RWPE2 (cell line): ENCODE data around the gene NPC2.

ENCODE experiments used
- ATAC-seq: fragments of 200-7000 bp; cut with Tn5 transposase; 3 replicates; pipeline ENCODE4 v1.9.1; 2021; ENCODE audit warnings: low read depth
- DNase-seq: peaks from one replicate; pipeline ENCODE4 v3.0.0-alpha.2; 2020; ENCODE audit warnings: low spot score
- H3K27ac ChIP-seq: fragments of 450-650 bp; 2 replicates; pipeline ENCODE4 v1.5.1; 2017; ENCODE audit warnings: mild to moderate bottlenecking; ENCODE audit not compliant: poor library complexity, severe bottlenecking
- H3K27me3 ChIP-seq: fragments of 250-450 bp; sonication (Bioruptor Pico); 2 replicates; pipeline ENCODE4 v1.5.1; 2021; ENCODE audit warnings: mild to moderate bottlenecking, moderate library complexity; ENCODE audit not compliant: insufficient read depth, poor library complexity, severe bottlenecking
- H3K36me3 ChIP-seq: fragments of 250-450 bp; sonication (Bioruptor Pico); 2 replicates; pipeline ENCODE4 v1.5.1; 2020; ENCODE audit warnings: low read depth, mild to moderate bottlenecking, moderate library complexity
- H3K4me1 ChIP-seq: fragments of 250-450 bp; sonication (Bioruptor Pico); 2 replicates; pipeline ENCODE4 v1.5.1; 2021; ENCODE audit warnings: mild to moderate bottlenecking, moderate library complexity; ENCODE audit not compliant: insufficient read depth, poor library complexity, severe bottlenecking
- H3K4me3 ChIP-seq: fragments of 250-450 bp; sonication (Bioruptor Pico); 2 replicates; pipeline ENCODE4 v1.5.1; 2021; ENCODE audit warnings: mild to moderate bottlenecking, moderate library complexity; ENCODE audit not compliant: severe bottlenecking
- H3K9me3 ChIP-seq: fragments of 250-450 bp; sonication (Bioruptor Pico); 2 replicates; pipeline ENCODE4 v1.5.1; 2021; ENCODE audit warnings: mild to moderate bottlenecking, moderate library complexity; ENCODE audit not compliant: severe bottlenecking
- TF ChIP-seq, protein P1 (sequence below): fragments of 450-650 bp; IDR thresholded peaks from one replicate; pipeline ENCODE4 v1.5.1; 2017; ENCODE audit warnings: mild to moderate bottlenecking, moderate library complexity; ENCODE audit not compliant: poor library complexity, severe bottlenecking

Gene NPC2

DNA sequence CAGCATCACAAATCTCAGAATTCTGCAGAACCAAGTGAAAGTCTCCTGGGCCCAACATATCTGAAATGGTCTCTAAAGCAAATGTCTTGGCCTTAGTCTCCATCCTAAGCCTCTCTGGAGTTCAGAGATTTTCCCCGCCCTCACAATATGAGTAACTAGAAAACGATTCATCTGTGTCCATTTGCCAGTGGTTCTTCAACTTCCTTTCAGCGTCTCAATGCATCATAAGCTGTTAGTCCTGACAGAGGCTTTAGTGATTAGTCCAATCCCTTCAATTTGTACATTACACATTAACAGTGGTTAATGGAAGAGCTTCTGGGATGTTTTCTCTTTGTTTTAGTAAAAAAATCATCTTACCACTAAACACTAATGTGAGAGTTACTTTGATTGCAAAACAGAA lies 17.4 kb downstream of the NPC2 start:
- DNase-seq: no peak
- Histone ChIP-seq H3K4me3 (no peak overlapping the region), H3K27ac (no peak overlapping the region), H3K4me1 (peaks cover 2% of the 10 kb centered on the region), H3K9me3 (no peaks in the 10 kb centered on the region), H3K36me3 (peaks cover 46% of the 10 kb centered on the region), H3K27me3 (no peaks in the 10 kb centered on the region)
- ATAC-seq: peak; percentile 64
- TF ChIP-seq, protein P1, sequence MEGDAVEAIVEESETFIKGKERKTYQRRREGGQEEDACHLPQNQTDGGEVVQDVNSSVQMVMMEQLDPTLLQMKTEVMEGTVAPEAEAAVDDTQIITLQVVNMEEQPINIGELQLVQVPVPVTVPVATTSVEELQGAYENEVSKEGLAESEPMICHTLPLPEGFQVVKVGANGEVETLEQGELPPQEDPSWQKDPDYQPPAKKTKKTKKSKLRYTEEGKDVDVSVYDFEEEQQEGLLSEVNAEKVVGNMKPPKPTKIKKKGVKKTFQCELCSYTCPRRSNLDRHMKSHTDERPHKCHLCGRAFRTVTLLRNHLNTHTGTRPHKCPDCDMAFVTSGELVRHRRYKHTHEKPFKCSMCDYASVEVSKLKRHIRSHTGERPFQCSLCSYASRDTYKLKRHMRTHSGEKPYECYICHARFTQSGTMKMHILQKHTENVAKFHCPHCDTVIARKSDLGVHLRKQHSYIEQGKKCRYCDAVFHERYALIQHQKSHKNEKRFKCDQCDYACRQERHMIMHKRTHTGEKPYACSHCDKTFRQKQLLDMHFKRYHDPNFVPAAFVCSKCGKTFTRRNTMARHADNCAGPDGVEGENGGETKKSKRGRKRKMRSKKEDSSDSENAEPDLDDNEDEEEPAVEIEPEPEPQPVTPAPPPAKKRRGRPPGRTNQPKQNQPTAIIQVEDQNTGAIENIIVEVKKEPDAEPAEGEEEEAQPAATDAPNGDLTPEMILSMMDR: no peak

DNA sequence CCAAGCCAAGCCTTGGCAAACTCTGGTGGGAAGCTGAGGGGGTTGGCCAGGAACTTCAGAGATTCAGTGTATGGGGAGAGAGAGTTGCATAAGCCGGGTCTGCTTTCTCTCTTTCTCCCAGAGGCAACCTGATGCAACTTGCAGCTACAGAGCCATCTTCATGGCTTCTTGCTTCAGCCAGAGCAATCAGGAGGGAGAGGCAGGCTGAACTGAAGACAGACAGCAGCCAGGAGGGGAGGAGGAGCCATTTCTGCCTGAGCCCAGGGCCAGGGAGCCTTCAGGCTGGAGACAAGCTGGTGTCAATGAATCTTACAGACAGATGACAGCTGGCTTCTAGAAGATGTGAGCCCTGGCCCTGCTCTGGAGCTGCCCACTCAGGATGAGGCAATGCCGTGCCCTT lies 18.7 kb downstream of the NPC2 start:
- ATAC-seq: no peak
- Histone ChIP-seq H3K27me3 (no peaks in the 10 kb centered on the region), H3K4me1 (peaks cover 2% of the 10 kb centered on the region), H3K36me3 (peaks cover 33% of the 10 kb centered on the region), H3K9me3 (no peaks in the 10 kb centered on the region), H3K27ac (no peak overlapping the region), H3K4me3 (no peak overlapping the region)
- TF ChIP-seq, protein P1: no peak
- DNase-seq: no peak

DNA sequence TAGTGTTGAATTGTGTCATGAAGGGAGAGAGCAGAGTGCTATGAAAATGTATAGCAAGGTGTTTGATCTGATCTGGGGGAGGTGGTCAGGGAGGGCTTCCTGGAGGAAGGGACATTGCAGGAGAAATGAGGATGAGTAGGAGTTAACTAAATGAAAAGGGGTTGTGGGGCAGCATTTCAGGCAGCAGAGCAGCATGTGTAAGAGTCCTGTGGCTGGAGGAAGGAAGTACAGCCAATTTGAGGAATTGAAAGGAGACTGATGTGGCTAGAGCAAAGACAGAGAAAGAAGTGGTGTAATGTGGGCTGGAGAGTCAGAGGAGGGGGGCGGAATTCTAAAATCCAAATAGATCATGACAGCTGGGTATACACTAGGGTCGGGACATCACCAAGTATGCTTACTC lies 20.5 kb downstream of the NPC2 start:
- ATAC-seq (no peak), DNase-seq (no peak)
- Histone ChIP-seq H3K27me3 (no peaks in the 10 kb centered on the region), H3K36me3 (peaks cover 16% of the 10 kb centered on the region), H3K27ac (no peak overlapping the region), H3K4me1 (peaks cover 2% of the 10 kb centered on the region), H3K9me3 (no peaks in the 10 kb centered on the region), H3K4me3 (no peak overlapping the region)
- TF ChIP-seq, protein P1: no peak

GRCh38 chr14:74469548-74470518 lies 23.3 kb downstream of the NPC2 start:
- H3K9me3 ChIP-seq: no peaks in the 10 kb centered on the region
- H3K4me3 ChIP-seq: no peak overlapping the region
- no peak overlapping the region for H3K27ac ChIP-seq
- no peak for DNase-seq
- H3K36me3 ChIP-seq: peaks cover 7% of the 10 kb centered on the region
- H3K4me1 ChIP-seq: no peaks in the 10 kb centered on the region
- TF ChIP-seq, protein P1: no peak
- no peak for ATAC-seq
- H3K27me3 ChIP-seq: no peaks in the 10 kb centered on the region

DNA sequence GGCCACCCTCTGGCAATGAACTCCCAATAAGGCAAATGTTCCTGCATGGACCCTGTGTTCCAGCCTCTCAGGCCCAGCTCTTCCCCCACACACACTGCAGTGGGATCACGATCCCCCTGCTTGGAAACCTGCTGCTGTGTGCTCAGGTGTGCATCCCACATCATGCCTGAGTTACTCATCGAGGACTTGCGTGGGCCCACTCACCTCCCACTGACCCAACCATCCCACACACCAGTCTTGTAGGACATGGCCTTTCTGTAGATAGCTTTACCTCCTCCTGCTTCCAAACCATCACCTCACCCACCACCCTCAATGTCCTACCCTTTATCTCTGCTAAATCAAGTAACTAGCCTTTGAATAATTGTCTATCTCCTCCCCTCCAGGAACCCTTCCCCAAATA lies 24.6 kb downstream of the NPC2 start:
- H3K36me3 ChIP-seq: peaks cover 3% of the 10 kb centered on the region; the same call in 1 of the 2 replicates
- no peaks in the 10 kb centered on the region for H3K9me3 ChIP-seq
- H3K27me3 ChIP-seq: no peaks in the 10 kb centered on the region
- TF ChIP-seq, protein P1: no peak
- no peak overlapping the region for H3K27ac ChIP-seq
- no peak for ATAC-seq
- H3K4me3 ChIP-seq: no peak overlapping the region
- DNase-seq: no peak
- no peaks in the 10 kb centered on the region for H3K4me1 ChIP-seq
